ENCODE data around the gene RGS10.

The RGS10 gene

DNA sequence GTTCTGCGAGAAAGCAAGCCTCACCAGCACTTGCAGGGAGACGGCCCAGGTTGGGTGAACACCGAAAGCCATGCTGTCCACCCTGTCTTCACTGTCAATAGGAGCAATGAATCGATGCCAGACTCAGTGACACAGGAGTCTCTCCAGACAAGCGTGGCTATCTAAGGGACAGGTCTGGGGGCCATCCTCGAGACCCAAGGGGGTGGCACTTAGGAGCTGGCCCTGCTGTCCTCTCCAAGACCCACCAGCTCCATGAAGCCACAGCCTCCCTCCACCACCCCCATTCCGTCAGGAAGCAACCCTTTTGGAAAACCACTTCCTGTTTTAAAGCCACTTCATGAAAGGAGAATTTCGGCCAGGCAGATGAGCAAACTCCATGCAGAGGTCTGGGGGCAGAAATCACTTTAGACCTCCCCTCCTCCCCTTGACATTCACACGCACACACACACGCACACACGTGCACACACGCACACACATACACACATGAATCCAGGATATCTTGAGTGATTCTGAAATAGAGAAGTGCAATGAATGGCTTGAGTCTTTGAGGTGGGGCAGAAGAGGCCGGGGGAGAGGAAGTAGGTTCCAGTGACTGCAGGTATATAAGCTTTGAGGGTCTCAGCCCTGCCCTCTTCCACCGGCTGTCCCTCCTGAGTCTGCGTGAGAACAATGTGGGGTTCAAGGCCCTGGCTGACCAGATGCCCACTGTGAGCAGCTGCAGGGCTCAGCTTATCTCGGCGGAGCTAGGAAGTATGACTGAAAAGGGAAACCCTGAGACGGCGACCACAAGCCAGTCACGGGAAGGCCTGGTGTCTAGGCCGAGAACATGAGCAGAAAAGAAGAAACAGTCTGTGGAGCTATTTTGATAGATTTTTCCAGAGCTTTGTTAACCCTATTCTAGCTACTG is 25.0 kb downstream of the RGS10 start:
- FAIRE-seq: no peak

DNA sequence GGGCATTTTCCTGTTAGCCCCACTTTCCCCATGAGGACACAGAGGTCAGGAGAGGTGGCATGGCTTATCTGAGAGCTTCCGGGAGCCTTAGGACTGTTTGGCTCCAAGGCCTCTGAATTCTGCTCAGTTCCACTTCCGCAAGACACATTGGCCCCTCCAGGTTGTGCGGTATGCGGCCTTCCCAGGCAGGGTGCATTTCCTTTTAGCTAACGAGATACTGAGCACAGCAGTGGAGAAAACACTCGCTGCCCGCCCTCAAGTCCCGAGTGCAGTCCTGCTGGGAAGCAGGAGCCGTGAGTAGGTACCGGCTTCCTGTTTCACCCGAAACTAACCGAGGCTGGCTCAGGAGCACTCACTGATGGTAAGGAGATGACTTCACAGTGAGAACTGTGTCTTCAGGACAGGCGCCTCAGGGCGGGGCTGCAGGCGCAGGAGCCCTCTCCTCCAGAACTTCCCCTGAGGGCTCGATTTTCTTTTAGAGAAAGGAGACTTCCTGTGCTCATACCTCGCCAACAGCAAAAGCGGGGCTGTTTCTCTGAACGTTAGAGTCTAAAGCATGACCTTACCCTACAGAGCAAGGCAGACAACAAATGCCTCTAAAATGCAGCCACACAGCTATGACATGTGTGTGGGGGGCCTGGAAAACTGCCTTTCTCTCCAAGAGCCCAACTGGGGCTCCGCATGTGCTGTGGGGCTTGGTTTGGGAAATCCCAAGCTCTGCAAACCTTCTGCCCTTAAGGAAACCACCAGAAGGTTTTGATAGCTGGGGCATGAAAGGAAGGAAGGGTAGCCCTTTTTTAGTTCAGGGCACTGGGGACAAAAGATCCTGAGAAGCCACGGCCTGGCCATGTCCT is 25.9 kb downstream of the RGS10 start:
- FAIRE-seq: no peak

DNA sequence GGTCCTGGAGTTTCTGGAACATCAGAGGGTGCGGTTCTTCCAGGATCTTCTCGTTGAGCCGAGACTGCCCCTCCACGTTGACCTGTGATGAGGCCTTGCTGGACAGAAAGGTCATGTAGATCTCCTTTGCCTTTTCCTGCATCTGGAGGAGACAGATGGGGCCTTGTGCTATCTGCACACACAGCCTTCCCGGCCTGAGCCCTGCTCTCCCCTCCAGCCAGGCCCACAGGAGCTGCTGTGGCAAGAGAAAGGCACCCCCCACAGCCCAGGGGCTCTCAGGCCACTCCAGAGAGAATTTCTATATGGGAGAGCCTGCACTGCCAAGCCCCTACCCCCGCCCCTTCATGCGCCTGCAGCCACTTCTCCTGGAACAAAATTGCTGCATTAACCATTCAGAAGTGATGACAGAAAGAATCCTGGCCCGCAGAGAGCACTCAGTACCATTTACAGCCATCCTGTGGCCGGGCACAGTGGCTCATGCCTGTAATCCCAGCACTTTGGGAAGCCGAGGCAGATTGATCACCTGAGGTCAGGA is 26.9 kb downstream of the RGS10 start:
- no peak for FAIRE-seq

DNA sequence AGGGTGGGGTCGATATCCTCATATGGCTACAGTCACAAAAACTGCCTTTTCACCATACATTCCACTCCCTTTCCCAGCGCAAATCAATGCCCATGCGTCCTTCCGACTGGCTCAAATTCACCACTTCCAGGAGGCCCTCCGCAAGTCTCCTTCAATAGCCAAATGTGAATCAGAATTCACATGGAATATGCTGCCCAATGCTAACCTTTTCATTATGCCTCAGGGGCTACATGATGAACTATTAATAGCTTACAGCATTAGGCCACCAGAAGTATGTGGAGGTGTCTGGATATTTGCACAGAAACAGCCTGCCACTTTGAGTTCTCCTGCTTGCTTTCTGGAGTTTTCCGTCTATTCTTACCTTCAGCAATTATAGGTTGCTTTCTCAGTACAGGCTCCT is 27.7 kb downstream of the RGS10 start:
- no peak for FAIRE-seq

DNA sequence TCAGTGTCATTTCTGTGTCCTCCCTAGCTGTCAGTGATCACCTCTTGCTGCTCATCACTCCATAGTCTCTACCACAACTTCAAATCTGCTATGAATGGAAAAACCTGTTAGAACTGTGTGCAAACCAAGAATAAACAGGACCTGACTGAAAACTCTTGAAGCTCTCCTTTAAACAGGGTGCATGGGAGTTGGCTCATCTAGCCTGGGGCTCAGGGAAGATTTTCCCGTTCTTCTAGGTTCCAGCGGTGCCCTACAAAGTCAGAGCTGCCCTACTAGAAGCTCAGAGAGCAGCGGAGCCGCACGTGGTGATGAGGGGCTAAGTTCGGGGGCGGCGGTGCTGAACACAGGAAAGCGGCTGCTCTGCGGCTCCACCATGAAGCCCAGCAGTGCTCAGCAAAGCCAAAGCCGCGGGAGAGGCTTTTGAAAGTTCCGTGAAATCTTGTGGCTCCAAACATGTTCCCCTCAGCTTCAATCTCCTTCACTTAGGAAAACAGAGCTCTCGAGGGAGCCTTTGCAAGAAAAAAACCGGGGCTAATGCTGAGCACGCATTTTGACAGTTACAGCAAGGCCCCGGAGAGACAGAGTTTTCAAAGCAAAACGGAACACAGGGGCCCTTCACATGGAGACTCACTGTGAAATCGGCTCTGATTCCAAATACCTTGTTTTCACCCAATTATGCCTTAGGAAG is 30.5 kb downstream of the RGS10 start:
- FAIRE-seq: no peak

DNA sequence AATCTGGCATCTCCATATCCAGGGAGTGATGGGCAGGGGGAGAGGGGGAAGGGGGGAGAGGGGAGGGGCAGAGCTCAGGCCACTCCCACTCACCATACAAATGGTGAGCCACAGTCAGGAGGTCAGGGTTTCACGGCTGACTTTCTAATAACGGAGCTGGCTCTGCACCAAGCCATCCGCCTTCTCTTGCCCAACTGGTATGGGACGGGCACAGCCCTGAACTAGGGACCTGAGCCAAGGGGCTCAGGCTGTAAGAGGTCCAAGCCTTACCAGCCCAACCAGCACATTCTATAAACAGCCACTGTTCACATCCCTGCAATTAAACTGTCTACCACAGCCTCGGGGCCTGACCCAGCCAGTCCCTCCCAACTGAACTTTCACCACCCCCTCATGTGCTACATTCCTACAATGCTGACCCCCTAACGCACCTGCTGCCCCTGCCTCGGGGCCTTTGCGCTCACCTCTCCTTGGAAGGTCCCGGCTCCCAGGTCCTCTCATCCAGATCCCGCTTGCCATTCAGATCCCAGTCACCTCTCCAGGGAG is 32.5 kb downstream of the RGS10 start:
- no peak for FAIRE-seq

DNA sequence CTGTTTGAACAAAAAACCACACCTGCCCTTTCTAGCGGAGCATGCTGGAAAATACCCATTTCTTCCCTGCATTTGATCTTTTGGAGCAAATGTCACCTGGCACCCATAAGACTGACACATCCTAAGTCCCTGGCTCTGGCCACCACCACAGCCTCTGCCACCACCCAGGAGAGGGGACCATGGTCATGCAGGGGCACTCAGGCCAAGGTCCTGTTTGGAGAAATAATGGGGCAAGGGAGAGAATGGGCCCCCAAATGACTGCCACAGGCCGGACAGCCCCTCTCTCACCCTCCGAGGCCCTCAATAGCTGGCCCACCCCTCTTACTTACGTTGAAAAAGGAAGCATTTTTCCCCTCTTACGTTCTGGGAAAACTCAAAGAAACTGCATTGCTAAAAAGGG is 35.4 kb downstream of the RGS10 start:
- FAIRE-seq: no peak

DNA sequence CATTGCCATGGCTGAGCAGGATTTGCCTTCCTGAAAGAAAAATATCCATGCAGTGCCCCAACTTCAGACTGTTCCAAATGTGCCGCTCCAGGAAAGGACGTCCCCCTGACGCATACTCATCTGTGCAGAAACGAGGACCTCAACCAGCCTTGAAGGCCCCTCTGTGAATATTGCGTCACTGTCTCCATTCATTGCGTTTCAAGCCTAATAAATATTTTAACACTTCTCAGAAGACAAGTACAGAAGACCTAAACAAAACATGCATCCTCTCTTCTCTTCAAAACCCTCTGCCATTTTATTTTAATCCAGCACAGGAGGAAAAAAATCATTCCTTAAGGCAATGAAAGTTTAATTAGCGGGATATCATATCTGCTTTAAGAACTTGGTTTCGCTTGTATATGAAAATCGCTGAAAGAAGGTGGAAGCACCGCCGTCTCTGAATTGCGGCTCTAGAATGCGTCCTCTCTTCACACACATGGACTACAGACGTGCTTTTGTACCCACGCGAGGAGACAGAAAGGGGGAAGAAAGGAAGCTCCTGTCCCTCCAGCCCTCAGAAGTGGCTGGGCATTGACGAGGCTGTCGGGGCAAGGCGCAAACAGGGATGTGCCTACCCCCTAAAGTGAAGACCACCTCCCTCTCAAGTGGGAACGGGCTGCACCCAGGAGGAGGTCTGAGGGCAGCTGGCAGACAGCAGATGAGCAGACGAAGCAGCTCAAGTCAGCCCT is 36.8 kb downstream of the RGS10 start:
- FAIRE-seq: no peak

DNA sequence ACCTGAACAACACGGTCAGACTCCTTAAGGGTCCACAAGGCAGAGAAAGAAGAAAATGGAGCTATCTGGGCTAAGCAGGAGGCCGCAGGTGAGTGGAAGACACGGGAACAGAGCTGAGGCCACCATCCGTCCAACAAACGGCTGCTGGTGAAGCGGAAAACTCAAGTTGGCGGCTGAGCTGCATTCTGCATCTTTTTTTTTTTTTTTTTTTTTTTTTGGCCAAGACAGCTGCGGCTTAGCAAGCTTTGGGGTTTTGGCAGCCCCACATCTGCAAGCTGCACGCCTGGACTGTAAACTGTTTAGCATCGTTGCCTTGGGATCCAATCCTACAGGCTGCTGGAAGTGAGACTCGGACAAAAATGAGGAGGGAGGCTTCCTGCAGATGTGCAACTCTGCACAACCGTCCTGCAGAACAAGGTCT is 37.4 kb downstream of the RGS10 start:
- no peak for FAIRE-seq

DNA sequence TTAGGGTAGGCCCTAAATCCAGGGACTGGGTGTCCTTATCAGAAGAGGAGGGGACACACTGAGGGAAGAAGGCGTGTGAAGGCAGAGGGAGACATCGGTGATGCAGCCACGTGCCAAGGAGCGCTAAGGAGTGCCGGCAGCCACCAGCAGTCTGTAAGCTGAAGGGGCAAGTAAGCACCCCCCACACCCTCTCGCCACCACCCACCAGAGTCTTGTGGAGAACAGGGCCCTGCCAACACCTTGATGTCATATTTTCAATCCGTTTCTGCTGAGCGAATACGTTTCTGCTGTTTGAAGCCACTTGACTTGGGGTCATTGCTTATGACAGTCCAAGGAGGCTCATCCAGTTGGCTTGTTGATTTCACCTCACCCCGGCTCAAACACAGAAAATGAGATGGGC is 37.9 kb downstream of the RGS10 start:
- FAIRE-seq: no peak

DNA sequence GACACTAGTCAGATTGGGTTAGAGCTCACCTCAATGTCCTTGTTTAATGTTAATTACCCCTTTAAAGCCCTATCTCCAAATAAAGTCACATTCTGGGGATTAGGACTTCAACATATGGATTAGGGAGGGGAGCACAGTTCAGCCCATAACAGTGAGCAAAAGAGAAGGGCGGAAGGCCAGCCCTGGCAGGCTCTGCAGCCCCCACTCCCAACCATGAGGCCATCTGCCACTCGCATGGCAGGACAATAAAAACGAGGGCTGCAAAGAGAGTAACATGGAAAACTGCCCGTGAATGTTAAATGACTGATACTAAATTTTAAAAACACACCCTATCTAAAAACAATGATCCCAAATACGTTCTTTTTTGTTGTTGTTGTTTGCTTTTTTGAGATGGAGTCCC is 38.7 kb downstream of the RGS10 start:
- FAIRE-seq: no peak

DNA sequence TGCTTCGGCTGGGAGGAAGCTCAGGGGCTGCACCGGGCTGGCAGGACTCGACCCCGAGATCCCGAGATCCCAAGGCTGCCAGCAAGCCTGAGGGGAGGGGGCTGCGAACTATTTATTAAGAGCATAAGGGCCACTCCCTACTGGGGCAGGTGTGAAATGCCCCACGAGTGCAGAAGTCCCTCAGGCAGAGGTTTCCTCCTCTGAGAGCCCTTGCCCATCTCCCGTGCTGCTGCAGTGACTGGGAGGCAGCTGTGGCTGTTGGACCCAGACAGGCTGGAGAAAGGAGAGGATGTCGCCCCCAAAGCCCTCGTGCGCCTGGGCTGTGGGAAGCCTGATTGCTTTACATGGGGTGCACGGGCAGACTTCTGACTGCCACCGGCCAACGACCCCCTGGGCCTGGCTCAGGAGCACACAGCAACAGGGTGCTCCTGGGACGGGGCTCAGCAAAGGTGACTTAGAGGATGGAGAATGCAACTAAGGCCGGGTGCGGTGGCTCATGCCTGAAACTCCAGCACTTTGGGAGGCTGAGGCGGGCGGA is 39.8 kb downstream of the RGS10 start:
- no peak for FAIRE-seq

DNA sequence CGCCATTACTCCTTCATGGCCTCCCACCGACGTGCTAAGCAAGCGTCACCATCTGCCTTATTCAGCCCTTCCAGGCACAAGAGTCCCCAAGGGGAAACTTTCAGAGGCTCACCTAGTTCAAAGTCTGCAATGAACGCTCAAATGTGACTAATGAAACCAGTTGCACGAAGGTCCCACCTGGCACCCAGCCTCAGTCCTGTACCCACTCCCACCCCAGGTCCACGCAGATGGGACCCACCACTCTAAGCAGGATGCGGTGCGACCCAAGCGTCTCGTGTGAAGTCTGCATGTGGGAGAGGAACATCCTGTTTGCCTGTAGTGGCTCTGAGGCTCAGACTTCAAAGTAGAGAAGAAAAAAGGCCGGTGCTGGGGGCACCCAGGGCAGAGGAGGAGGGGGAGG is 40.3 kb downstream of the RGS10 start:
- no peak for FAIRE-seq

DNA sequence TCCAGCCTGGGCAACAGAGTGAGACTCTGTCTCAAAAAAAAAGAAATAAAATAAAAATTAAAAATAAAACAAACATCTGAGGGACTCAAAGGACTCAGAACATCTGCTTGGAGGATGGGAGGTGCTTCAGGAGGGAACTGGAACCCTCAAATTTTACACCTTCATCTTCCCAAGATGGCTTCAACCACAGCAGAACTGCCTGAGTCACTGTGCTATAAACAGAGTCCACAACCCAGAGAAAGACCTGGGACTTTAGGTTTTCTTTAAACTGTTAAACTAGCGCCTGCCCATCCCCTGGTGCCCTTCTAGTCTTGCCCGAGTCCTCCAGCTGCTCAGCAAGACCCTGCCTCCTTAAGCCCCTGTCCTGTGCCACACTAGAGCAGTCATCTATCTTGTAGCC is 40.8 kb downstream of the RGS10 start:
- no peak for FAIRE-seq

DNA sequence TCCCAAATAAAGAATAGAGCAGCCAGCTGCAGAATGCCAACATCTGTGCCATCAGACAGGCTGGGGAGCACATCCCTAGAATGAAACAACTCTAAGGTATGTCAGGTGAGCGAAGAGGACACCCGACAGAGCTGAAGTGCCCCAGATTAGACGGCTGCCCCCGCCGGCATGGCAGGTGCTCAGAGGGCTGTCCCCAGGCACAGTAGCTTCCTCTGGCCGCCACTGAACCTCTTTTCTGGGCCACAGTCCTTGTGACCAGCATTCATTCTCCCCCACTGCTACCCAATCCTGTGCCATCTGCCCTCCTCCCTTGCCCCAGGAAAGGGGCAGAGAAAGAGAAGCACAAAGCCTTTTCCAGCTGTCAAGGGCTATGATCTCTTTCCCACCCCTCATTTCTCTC is 41.7 kb downstream of the RGS10 start:
- no peak for FAIRE-seq

DNA sequence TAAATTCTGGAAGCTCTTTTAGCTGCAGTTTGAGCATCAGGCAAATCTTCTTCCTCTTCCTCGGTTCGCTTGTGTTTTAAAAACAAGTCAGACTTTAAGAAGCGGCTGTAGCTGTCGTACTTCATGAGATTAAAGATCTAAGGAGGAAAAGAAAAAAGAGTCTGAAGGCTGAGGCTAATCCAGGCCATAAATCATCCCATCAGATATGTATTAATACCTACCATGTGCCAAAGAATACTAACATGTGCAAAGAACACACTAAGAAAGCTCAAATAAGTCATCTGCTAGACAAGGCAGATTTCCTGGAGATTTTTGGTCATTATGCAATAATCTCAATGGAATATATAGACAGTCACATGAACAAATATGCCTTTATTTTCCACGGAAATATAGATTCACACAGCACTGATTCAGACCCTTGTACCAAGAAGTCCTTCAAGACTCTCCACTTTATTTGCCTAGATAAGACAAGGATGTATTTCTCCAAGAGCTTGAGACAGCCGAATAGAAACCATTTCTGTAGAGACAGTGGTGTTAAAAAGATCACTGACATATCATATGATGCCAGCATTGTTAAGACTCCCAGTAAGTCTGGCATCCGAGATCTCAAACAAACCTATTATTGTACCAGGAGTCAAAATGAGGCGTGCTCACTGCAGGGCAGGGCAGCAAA is 42.3 kb downstream of the RGS10 start:
- no peak for FAIRE-seq

DNA sequence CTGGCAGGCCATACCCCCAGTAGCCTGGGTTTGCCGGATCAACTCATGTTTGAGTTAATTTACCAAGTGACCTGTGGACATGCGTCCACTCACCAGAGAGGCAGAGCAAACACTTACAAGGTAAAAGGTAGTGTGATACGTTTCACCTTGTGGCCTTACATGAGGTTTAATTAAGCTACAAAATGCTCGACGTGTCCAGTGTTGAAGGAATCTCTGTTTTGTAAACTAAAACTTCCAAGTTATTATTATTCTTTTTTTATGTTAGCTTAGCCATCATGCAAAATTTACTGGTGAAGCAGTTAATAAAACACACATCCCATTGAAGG is 42.9 kb downstream of the RGS10 start:
- FAIRE-seq: no peak

DNA sequence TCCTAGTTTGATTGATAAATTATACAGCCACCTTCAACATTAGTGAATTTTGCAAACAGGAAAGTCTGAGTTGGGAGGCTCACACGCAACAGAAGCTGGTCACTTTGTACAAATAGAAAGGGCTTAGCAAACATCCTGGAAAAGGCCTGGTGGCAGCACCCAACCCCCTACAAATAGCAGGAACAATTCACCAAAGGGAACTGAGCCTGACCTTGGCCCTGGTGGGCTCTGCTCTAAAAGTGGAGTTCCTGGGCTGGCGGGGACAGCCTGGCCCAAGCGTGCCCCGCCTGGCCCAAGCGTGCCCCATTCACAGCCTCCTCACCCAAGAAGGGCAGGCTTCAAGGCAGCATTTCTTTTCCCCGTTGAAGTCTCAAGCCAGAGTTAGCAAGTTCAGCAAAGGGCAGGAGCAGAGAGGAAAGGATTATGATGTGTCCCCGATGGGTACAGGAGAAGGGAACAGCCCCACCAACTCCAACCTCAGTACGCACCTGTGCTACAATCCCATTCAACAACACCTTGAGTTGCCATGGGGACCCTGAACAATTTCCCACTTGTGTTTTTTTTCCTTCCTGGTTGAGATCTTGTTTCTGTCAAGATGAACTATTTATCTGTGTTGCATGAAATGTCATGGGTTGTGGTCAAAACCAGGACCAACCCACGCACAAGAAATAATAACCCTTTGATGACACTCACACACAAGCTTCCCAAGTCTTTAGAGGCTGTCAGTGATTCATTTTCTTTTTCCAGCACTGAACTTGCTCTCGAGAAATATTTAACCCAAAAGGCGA is 43.4 kb downstream of the RGS10 start:
- FAIRE-seq: no peak

DNA sequence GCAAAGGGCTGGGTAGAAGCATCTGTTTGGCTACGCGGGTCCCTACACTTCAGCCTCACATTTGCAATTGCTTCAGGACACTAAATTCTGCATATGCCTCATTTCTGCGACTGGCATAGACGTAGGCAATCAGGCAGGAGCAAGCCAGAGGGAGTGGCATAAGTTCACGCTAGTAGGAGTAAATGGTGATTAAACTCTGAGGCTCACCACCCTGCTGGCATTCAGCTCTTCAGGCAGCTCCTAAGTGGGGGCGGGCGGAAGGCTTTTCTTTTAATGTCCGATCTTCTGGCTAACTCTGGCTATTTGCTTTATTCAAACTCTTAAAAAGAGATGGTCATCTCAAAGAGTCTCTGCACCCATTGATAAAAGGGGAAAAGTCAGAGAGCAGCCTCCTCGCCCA is 45.3 kb downstream of the RGS10 start:
- no peak for FAIRE-seq

DNA sequence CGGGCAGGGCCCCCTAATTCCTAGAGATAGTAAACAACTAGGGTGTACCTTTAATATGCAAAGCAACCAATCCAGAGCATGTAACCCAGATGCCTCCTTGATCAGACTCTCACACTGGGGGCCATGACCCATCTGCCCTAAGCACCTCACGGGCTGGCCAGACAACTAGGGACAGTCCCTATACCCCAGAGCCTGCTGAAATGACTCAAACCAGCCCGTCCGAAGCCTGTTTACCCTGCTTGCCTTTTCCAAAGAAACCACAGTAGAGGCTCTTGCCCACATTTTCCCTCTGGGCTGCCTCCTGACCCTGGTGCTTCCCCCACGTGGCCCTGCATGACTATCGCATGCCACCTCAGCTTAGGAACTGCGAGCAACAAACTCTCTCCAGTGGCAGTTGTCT is 46.2 kb downstream of the RGS10 start:
- FAIRE-seq: no peak

DNA sequence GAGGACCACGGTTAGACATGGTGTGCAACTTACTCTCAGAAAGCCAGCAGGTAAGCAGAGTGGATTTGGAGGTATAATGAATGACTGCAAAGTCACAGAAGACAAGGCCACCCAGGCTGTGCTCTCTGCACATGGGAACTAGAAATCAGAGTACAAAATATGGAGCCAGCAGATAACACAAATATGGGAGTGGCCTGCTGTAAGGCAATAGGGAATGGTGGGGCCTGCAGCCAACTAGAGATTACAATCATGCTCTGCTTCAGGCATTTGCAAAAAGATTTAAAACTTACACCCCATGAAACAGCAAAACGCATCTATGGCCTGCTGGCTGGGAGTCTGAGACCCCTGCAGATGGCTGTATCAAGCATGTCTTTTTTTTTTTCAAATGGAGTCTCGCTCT is 47.0 kb downstream of the RGS10 start:
- no peak for FAIRE-seq

Measured in A204.1 (cell line).